Suppressor macrophage (primary cell): ENCODE data around the gene ACTRT2.

Experiments used
- DNase-seq, 4 experiments: peaks; one replicate each; pipeline ENCODE4 v3.0.0-alpha.2; 2020 to 2022
- total RNA-seq, 17 experiments: gene quantifications; one replicate each; lab custom pipeline; 2026; ENCODE audit warnings: mixed read lengths in 6 of 17, inconsistent platforms in 3 of 17; lab: John Stamatoyannopoulos, UW

Gene ACTRT2
- 0 to 0.44 (median 0) reads per million in 17 experiments for total RNA-seq

- no peak for DNase-seq
Observed at GRCh38 chr1:3021233-3021671, at the start of gene ACTRT2. Gene ACTRT2, plus strand, starts transcription at chr1:3021467. Its CDS starts 220 bp downstream, at chr1:3021687.

DNA sequence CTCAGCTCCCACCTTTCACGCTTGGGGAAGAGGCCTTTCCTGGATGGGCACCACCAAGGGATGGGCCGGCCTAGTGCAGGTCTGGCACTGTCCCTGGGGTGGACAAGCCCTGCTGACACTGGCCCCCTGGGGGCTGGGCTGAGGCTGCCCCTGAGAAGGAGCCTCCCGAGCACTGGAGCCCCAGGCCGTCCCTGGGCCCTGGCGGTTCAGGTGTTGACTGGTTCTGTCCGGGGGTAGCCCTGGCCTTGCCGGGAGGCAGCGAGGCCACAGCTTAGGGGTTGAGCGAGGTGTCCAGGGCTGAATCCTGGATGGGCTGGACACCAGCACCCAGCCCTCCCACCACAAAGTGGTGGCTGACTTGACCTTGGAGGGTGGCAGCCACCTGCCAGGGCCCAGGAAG, 49.7 kb upstream of the ACTRT2 start:
- no peak for DNase-seq

DNA sequence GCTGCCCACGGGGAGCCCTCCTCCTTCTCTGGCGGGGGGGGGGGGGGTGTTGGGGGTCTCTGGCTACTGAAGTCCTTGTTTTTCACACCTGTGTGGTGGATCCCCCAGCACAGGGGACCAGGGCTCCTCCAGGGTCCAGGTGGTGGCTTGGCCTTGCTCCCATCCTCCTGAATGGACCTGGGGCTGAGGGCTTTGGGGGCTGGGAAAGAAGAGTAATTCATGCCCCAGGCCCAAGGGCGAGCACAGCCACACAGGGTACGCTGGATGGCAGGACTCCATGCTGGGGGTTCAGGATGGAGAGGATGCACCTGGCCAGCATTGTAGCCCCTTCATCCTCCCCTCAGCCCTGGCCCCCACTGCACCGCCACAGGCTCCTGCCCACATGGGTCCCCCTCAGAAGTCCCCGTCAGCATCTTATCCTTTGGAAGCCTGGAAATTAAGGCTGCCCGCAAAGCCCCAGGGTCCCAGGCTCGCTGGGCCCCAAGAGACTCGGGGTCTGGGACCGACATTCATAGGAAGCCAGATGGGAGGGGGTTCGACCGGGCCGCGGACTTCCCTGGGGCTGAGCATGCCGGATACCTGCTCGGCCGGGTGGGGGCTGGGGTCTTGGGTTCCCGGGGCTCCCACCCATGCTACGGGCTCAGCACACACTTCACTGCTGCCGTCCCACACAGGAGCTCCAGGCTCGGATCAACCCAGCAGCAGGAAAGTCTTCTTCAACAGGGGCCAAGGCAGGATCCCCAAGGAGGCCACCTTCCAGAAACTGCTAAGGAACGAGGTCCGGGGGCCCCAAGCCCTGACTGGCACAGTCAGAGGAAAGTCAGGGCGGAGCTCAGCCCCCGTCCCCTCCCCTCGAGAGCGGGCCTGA, 49.0 kb upstream of the ACTRT2 start:
- DNase-seq, result no peak

GRCh38 chr1:2972879-2973575, 48.2 kb upstream of the ACTRT2 start:
- DNase-seq, result no peak

- DNase-seq, result no peak
Observed at GRCh38 chr1:2973601-2974593, 47.4 kb upstream of the ACTRT2 start.

- DNase-seq, result no peak
Observed at GRCh38 chr1:2974701-2975301, 46.5 kb upstream of the ACTRT2 start.

DNA sequence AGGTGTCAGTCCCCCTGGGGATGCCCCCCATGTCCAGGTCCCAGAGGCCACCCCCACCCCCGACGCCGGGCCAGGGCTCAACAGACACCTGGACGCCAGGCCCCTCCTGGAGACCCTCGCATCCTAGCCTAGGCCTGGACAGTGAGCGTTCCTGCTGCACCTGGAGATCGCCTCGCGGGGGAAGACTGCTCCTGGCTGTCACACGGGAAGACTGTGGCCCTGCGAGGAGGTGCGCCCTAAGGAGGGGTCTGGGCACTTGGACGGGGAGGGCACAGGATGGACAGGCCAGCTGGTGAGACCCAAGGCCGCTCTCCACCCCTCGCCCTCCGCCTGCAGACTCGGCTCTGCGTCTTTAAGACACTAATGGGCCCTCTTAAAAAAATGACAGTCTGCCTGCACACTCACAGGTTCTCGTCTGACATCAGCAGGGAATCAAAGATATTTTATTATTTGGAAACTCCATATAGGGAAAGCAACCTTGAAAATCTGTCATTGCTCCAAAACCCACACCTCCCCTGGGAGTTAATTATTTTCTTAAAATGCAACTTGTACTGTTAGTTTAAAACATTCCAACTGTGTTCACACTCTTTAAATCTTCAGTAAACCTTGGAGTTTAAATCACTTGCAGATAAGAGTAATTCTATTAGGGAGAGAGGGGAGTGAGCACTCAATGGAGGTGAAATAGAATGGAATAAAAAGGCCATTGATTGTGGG, 45.6 kb upstream of the ACTRT2 start:
- no peak for DNase-seq

GRCh38 chr1:2976180-2976562, 45.1 kb upstream of the ACTRT2 start:
- DNase-seq, result no peak

GRCh38 chr1:2977886-2978611, 43.2 kb upstream of the ACTRT2 start:
- no peak for DNase-seq

- DNase-seq, result no peak
Observed at GRCh38 chr1:2978691-2979190, 42.5 kb upstream of the ACTRT2 start.

DNA sequence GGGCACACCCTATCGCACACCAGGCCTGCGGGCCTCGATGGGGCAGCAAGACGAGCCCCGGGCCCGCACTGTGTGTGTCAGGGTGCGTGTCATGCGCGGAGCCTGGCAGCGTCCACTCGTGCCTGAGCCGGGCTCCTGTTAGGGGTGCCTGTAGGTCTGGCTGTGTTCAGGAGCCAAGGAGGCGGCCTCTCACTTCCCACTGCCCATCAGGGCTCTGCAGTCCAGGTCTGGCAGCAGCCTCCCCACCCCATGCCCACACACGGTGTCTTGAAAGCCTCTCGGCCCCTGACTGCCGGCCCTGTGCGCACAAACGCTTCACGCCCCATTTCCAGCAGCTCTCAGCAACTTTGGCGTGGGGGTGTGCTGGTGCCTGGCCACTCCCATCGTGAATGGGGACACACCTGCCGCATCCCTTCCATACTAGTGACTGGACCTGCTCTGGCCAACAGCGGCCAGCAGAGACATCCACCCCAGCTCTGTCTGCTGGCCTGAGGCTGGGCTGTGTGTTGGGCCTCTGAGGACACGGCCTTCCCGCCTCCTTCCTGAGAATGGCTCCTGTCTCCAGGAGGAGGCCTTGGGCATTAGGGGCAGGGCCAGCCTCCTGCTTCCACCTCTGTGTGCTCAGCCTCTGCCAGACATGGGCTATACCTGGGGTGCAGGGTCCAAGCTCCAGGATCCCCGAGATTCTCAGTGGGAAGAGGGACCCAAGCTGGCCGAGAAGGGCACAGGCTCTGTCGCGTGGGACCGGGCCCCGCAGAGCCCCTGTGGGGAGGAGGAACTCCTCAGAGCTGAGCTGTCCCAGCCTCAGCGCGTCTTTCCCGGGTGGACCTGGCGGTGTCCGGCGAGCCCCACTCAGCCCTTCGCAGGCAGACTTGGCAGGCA, 41.8 kb upstream of the ACTRT2 start:
- no peak for DNase-seq

GRCh38 chr1:2980073-2980791, 41.0 kb upstream of the ACTRT2 start:
- DNase-seq, result no peak

GRCh38 chr1:2980849-2981248, 40.4 kb upstream of the ACTRT2 start:
- DNase-seq, result no peak

DNA sequence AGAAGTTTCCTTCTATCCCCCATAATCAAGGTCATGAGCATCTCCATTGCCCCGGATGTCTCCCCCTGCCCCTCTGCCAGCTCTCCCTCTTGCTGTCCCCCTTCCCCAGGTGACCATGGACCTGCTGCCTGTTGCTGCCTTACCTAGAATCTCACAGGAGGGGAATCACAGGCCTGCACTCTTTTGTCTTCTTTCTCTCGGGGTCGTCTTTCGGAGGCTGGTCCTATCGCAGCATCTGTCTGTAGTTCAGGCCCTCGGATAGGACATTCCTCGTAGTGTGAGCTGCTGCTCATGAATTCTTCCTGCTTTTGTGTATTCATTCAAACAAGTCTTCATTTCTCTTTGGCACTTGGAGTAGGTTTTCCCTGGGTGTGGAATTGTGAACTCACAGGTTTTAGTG, 39.9 kb upstream of the ACTRT2 start:
- no peak for DNase-seq

DNA sequence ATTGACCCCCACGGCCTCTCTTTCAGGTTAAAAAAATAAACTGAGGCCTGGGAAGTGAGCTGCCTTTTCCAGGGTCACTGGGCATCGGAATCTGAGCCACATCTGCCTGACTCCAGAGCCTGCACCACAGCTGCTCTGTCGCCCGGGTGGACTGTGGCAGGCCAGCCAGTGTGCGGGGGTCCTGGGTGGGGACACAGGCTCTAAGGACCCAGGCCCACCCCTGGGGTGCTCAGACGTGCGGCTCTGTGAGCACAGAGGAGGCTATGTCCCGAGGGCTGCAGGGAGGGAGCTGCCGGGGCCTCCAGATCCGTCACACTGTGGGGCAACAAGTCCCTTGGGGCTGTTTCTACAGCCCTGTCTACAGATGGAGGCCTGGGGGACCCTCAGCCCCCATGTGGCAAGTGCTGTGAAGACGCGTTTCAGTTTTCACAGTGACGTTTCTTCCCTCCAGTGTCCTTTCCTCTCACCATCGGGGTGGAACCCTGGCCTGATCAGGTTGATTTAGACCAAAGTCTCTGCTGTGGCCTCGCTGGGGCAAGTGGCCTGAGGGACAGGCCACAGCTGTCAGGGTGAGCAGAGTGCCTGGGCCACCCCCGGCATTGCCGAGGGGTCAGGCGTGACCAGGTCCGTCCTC, 39.2 kb upstream of the ACTRT2 start:
- DNase-seq, result no peak

- DNase-seq, result no peak
Observed at GRCh38 chr1:2982615-2983318, 38.5 kb upstream of the ACTRT2 start.

DNA sequence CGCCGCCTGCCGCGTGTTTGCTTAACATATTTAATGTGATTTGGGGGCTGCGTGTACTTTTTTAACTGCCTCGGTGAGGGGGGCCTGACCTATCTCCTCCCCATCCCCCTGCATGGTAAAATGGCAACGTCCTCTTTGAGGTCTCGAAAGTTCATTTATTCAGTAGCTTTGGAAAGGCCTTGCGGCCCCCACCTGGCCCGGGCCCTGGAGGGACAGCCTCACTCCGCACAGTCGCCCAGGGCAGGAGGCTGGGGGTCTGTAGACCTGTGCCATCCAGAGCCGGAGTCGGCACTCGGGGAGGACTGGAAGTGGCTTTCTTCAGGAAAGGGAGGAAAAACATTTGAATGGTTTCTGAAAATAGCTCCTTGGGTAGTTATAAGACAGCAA, 38.0 kb upstream of the ACTRT2 start:
- no peak for DNase-seq
